GM12878 (cell line): Measurements from ENCODE around the gene CCNL2. TPM values are rescaled to one million over a fixed set of nuclear protein-coding genes. Genes with fewer than 3 reads are reported as not detected.

Experiments
- BHLHE40 ChIP-seq, 2 experiments: fragments of 450-650 bp in 1 of 2; IDR thresholded peaks; 2 replicates each; pipeline ENCODE4 v1.6.1; 2011 to 2017; ENCODE audit warnings: low read depth in 2 of 2, borderline replicate concordance in 1 of 2, improper control_type of control experiment in 1 of 2, low read length in 1 of 2, mild to moderate bottlenecking in 1 of 2
- DPF2 ChIP-seq: fragments of 450-650 bp; IDR thresholded peaks from 2 replicates; pipeline ENCODE4 v1.6.1; 2017; ENCODE audit warnings: mild to moderate bottlenecking
- E2F8 ChIP-seq: fragments of 450-650 bp; IDR thresholded peaks from 2 replicates; pipeline ENCODE4 v1.6.1; 2018; ENCODE audit warnings: mild to moderate bottlenecking, low read depth, moderate library complexity; ENCODE audit not compliant: partially characterized antibody
- FOXK2 ChIP-seq: fragments of 450-650 bp; IDR thresholded peaks from 2 replicates; pipeline ENCODE4 v1.6.1; 2017; ENCODE audit warnings: mild to moderate bottlenecking, moderate library complexity
- HDGF ChIP-seq: fragments of 450-650 bp; IDR thresholded peaks from 2 replicates; pipeline ENCODE4 v1.6.1; 2016; ENCODE audit warnings: antibody characterized with exemption
- IKZF1 ChIP-seq: fragments of 450-650 bp; conservative IDR thresholded peaks from 2 replicates; pipeline ENCODE4 v1.6.1; 2017; ENCODE audit warnings: antibody characterized with exemption, mild to moderate bottlenecking
- JUNB ChIP-seq: IDR thresholded peaks from 2 replicates; pipeline ENCODE4 v1.6.1; 2016; ENCODE audit warnings: antibody characterized with exemption, mild to moderate bottlenecking
- MTA2 ChIP-seq: fragments of 450-650 bp; IDR thresholded peaks from 2 replicates; pipeline ENCODE4 v1.6.1; 2016; ENCODE audit warnings: low read depth, mild to moderate bottlenecking, moderate library complexity
- NR2C2 ChIP-seq: IDR thresholded peaks from 2 replicates; pipeline ENCODE4 v1.6.1; 2011; ENCODE audit warnings: borderline replicate concordance, low read depth; ENCODE audit not compliant: control insufficient read depth, insufficient read length
- RAD21 ChIP-seq: IDR thresholded peaks from 2 replicates; pipeline ENCODE4 v1.6.1; 2011; ENCODE audit warnings: mild to moderate bottlenecking, low read depth, low read length, moderate library complexity; ENCODE audit not compliant: insufficient read depth
- SMAD5 ChIP-seq: IDR thresholded peaks from 2 replicates; pipeline ENCODE4 v1.6.1; 2016; ENCODE audit warnings: antibody characterized with exemption, low read depth
- SMARCA5 ChIP-seq: fragments of 450-650 bp; IDR thresholded peaks from 2 replicates; pipeline ENCODE4 v1.6.1; 2017; ENCODE audit warnings: mild to moderate bottlenecking
- TCF12 ChIP-seq: IDR thresholded peaks from 2 replicates; pipeline ENCODE4 v1.6.1; 2011; ENCODE audit warnings: low read depth, mild to moderate bottlenecking, low read length
- USF1 ChIP-seq: IDR thresholded peaks from 2 replicates; pipeline ENCODE4 v1.6.1; 2011; ENCODE audit warnings: borderline replicate concordance, low read depth, mild to moderate bottlenecking, moderate library complexity, mixed read lengths, low read length; ENCODE audit not compliant: insufficient read depth; ENCODE audit errors: extremely low read length
- polyA plus RNA-seq, 11 experiments: library from polyadenylated mRNA; depleted of rRNA in 4 of 11; unstranded in 6 of 11; stranded (reverse) in 5 of 11; fragments of >200 nt; fragmentation: Nextera tagmentation in 4 of 11; fragmentation: Illumina TruSeq in 1 of 11; extraction: Ambion mirVana in 4 of 11; extraction: Trizol in 1 of 11; gene quantifications; 1 replicate in 1 of 11; 2 replicates in 10 of 11; pipeline versions ENCODE4 v1.2.1 to v1.2.3, GENCODE V29; 2011 to 2016; ENCODE audit warnings: inconsistent platforms in 2 of 11, missing spikeins in 2 of 11, low read depth in 1 of 11
- total RNA-seq, 4 experiments: library from RNA; depleted of rRNA in 3 of 4; stranded (reverse); fragments of >200 nt in 3 of 4; fragmentation: Illumina TruSeq in 1 of 4; extraction: Trizol in 1 of 4; gene quantifications; 2 replicates each; pipeline versions ENCODE4 v1.2.1 to v1.2.3, GENCODE V29; 2013 to 2021
- TF ChIP-seq, protein P1 (sequence below): fragments of 450-650 bp; formaldehyde crosslinking; IDR thresholded peaks from 2 replicates; pipeline ENCODE4 v1.4.0; 2022; ENCODE audit warnings: mild to moderate bottlenecking, moderate library complexity
- TF ChIP-seq, protein P2 (sequence below): fragments of 450-650 bp; IDR thresholded peaks from 2 replicates; pipeline ENCODE4 v1.6.1; 2017; ENCODE audit warnings: mild to moderate bottlenecking, moderate library complexity

Gene CCNL2
- total and polyA plus RNA-seq, 10 of the 15 experiments (the other 5 are each of a cell fraction or from before 2014, with no cell fraction given) = 2.1 to 143 (median 101) TPM

- TF ChIP-seq, protein P1, sequence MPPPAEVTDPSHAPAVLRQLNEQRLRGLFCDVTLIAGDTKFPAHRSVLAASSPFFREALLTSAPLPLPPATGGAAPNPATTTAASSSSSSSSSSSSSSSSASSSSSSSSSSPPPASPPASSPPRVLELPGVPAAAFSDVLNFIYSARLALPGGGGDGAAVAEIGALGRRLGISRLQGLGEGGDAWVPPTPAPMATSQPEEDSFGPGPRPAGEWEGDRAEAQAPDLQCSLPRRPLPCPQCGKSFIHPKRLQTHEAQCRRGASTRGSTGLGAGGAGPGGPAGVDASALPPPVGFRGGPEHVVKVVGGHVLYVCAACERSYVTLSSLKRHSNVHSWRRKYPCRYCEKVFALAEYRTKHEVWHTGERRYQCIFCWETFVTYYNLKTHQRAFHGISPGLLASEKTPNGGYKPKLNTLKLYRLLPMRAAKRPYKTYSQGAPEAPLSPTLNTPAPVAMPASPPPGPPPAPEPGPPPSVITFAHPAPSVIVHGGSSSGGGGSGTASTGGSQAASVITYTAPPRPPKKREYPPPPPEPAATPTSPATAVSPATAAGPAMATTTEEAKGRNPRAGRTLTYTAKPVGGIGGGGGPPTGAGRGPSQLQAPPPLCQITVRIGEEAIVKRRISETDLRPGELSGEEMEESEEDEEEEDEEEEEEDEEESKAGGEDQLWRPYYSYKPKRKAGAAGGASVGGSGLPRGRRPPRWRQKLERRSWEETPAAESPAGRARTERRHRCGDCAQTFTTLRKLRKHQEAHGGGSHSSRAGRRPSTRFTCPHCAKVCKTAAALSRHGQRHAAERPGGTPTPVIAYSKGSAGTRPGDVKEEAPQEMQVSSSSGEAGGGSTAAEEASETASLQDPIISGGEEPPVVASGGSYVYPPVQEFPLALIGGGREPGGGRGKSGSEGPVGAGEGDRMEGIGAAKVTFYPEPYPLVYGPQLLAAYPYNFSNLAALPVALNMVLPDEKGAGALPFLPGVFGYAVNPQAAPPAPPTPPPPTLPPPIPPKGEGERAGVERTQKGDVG (CRISPR knock-in tag) = no peak
- TF ChIP-seq SMAD5 (no peak), JUNB (no peak), E2F8 (no peak), DPF2 (0 out of 2 replicates have a peak, but pooled peaks have one; percentile 27), SMARCA5 (0 out of 2 replicates have a peak, but pooled peaks have one; percentile 34), TCF12 (peak; percentile 84), RAD21 (peak; percentile 60), USF1 (no peak), FOXK2 (no peak), NR2C2 (no peak), IKZF1 (peak; percentile 75), BHLHE40 (IDR thresholded peaks at IDR 0.05; ENCODE audit: borderline replicate concordance in 1 of 2, low read depth in 2 of 2, low read length in 1 of 2) (0 out of 4 replicates have a peak, but pooled peaks of 1 of the 2 experiments have one; percentile 18), MTA2 (no peak), HDGF (no peak)
- TF ChIP-seq, protein P2, sequence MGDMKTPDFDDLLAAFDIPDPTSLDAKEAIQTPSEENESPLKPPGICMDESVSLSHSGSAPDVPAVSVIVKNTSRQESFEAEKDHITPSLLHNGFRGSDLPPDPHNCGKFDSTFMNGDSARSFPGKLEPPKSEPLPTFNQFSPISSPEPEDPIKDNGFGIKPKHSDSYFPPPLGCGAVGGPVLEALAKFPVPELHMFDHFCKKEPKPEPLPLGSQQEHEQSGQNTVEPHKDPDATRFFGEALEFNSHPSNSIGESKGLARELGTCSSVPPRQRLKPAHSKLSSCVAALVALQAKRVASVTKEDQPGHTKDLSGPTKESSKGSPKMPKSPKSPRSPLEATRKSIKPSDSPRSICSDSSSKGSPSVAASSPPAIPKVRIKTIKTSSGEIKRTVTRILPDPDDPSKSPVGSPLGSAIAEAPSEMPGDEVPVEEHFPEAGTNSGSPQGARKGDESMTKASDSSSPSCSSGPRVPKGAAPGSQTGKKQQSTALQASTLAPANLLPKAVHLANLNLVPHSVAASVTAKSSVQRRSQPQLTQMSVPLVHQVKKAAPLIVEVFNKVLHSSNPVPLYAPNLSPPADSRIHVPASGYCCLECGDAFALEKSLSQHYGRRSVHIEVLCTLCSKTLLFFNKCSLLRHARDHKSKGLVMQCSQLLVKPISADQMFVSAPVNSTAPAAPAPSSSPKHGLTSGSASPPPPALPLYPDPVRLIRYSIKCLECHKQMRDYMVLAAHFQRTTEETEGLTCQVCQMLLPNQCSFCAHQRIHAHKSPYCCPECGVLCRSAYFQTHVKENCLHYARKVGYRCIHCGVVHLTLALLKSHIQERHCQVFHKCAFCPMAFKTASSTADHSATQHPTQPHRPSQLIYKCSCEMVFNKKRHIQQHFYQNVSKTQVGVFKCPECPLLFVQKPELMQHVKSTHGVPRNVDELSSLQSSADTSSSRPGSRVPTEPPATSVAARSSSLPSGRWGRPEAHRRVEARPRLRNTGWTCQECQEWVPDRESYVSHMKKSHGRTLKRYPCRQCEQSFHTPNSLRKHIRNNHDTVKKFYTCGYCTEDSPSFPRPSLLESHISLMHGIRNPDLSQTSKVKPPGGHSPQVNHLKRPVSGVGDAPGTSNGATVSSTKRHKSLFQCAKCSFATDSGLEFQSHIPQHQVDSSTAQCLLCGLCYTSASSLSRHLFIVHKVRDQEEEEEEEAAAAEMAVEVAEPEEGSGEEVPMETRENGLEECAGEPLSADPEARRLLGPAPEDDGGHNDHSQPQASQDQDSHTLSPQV = no peak
Measured at GRCh38 chr1:1371746-1372711, 27.1 kb downstream of the CCNL2 start (continued).
